ENCODE measurements around the gene NPLOC4.
"Not testable (repeated sequence)": the region's sequence is repeated elsewhere in the genome, so short reads cannot be mapped to it uniquely, and the experiment has no call there.

Gene NPLOC4

DNA sequence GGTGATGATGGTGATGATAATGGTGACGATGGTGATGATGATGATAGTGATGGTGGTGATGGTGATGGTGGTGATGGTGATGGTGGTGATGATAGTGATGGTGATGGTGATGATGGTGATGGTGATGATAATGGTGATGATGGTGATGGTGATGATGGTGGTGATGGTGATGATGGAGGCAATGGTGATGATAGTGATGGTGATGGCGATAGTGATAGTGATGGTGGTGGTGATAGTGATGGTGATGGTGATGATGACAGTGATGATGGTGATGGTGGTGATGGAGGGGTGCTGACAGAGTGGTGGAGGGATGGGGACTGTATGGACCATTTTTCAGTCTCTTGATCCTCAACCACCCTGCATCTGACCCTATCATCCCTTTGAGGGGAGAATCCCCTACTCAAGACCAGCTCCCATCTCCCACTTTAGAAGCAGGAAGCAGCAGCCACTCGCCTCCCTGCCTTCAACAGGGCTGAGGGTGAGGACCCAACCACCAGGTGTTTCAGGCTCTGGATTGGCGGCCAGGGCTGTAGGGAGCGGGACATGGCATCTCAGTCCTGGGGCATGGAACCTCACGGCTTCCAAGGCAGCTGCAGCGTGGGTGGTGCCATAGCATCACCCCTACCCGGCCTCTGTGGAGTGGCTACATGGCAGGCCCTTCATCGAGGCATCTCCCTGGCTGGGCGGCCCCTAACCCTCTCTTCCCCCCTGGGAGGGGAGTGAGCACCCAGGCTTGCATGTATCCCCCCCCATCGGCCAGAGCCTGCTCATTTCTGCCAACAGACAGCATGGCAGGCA, 104.2 kb downstream of the NPLOC4 start:
- ATAC-seq (replicated peaks; ENCODE audit: extremely low read depth, poor library complexity, severe bottlenecking) (no peak), DNase-seq (ENCODE audit: low spot score in 2 of 2) (no peak)
- Mint-ChIP-seq H3K27me3 (no peaks in the 10 kb centered on the region), H3K36me3 (ENCODE audit: insufficient read depth) (no peaks in the 10 kb centered on the region), H3K9me3 (no peaks in the 10 kb centered on the region), H3K27ac (ENCODE audit: low read depth) (no peak overlapping the region), H3K4me1 (peaks cover under 1% of the 10 kb centered on the region), H3K4me3 (no peak overlapping the region)

DNA sequence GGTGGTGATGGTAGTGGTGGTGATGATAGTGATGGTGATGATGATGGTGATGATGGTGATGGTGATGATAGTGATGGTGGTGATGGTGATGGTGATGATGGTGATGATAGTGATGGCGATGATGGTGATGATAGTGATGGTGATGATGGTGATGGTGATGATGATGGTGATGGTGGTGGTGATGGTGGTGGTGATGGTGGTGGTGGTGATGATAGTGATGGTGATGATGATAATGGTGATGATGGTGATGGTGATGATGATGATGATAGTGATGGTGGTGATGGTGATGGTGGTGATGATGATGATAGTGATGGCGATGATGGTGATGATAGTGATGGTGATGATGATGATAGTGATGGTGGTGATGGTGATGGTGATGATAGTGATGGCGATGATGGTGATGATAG, 104.9 kb downstream of the NPLOC4 start:
- DNase-seq (ENCODE audit: low spot score in 2 of 2); ATAC-seq (replicated peaks; ENCODE audit: extremely low read depth, poor library complexity, severe bottlenecking); H3K36me3 Mint-ChIP-seq (ENCODE audit: insufficient read depth); H3K27me3 Mint-ChIP-seq; H3K9me3 Mint-ChIP-seq; H3K4me3 Mint-ChIP-seq; H3K27ac Mint-ChIP-seq (ENCODE audit: low read depth); H3K4me1 Mint-ChIP-seq: not testable (repeated sequence)

DNA sequence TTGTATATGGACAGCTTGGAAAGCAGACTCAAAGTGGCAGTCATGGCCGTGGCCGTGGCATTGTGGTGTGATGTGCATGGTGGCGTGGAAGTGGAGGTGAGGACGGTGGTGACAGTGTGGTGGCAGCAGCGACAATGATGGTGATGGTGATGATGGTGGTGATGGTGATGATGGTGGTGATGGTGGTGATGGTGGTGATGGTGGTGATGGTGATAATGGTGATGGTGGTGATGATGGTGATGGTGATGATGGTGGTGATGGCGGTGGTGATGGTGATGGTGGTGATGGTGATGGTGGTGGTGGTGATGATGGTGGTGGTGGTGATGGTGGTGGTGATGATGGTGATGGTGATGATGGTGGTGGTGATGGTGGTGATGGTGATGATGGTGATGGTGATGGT, 105.9 kb downstream of the NPLOC4 start:
- not testable (repeated sequence) for H3K4me1 Mint-ChIP-seq; H3K9me3 Mint-ChIP-seq; H3K27ac Mint-ChIP-seq (ENCODE audit: low read depth); ATAC-seq (replicated peaks; ENCODE audit: extremely low read depth, poor library complexity, severe bottlenecking); DNase-seq (ENCODE audit: low spot score in 2 of 2); H3K27me3 Mint-ChIP-seq; H3K4me3 Mint-ChIP-seq; H3K36me3 Mint-ChIP-seq (ENCODE audit: insufficient read depth)

- DNase-seq (ENCODE audit: low spot score in 2 of 2): no peak
- ATAC-seq (replicated peaks; ENCODE audit: extremely low read depth, poor library complexity, severe bottlenecking): no peak
- H3K27me3 Mint-ChIP-seq: no peaks in the 10 kb centered on the region
- H3K9me3 Mint-ChIP-seq: no peaks in the 10 kb centered on the region
- H3K4me1 Mint-ChIP-seq: no peaks in the 10 kb centered on the region
- peaks cover 4% of the 10 kb centered on the region for H3K36me3 Mint-ChIP-seq (ENCODE audit: insufficient read depth)
- H3K27ac Mint-ChIP-seq (ENCODE audit: low read depth): no peak overlapping the region
- H3K4me3 Mint-ChIP-seq: no peak overlapping the region
Measured at GRCh38 chr17:81529437-81529803, 107.5 kb downstream of the NPLOC4 start.

GRCh38 chr17:81528651-81529436, 108.1 kb downstream of the NPLOC4 start:
- H3K27me3 Mint-ChIP-seq: no peaks in the 10 kb centered on the region
- no peaks in the 10 kb centered on the region for H3K9me3 Mint-ChIP-seq
- H3K4me1 Mint-ChIP-seq: no peaks in the 10 kb centered on the region
- DNase-seq (ENCODE audit: low spot score in 2 of 2): no peak
- ATAC-seq (replicated peaks; ENCODE audit: extremely low read depth, poor library complexity, severe bottlenecking): no peak
- H3K4me3 Mint-ChIP-seq: no peak overlapping the region
- no peak overlapping the region for H3K27ac Mint-ChIP-seq (ENCODE audit: low read depth)
- peaks cover 4% of the 10 kb centered on the region for H3K36me3 Mint-ChIP-seq (ENCODE audit: insufficient read depth)

DNA sequence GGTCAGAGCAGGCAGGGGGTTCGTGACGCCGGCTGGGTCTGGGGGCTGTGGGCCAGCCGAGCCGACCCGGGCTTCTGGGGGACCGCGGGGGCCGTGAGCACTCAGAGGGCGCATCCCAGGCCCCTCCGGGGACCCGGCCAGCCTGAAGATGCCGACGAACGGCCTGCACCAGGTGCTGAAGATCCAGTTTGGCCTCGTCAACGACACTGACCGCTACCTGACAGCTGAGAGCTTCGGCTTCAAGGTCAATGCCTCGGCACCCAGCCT, 108.6 kb downstream of the NPLOC4 start:
- Mint-ChIP-seq H3K27ac (ENCODE audit: low read depth) (no peak overlapping the region), H3K4me3 (no peak overlapping the region), H3K4me1 (no peaks in the 10 kb centered on the region), H3K9me3 (no peaks in the 10 kb centered on the region), H3K36me3 (ENCODE audit: insufficient read depth) (peaks cover 4% of the 10 kb centered on the region), H3K27me3 (peaks cover under 1% of the 10 kb centered on the region)
- DNase-seq (ENCODE audit: low spot score in 2 of 2): no peak
- ATAC-seq (replicated peaks; ENCODE audit: extremely low read depth, poor library complexity, severe bottlenecking): no peak

- DNase-seq (ENCODE audit: low spot score in 2 of 2): no peak
- peaks cover 6% of the 10 kb centered on the region for H3K27me3 Mint-ChIP-seq
- no peak for ATAC-seq (replicated peaks; ENCODE audit: extremely low read depth, poor library complexity, severe bottlenecking)
- no peak within 1 kb of the TSS for H3K4me3 Mint-ChIP-seq
- H3K36me3 Mint-ChIP-seq (ENCODE audit: insufficient read depth): peaks cover 4% of the 10 kb centered on the region
- H3K4me1 Mint-ChIP-seq: no peaks in the 10 kb centered on the region
- no peaks in the 10 kb centered on the region for H3K9me3 Mint-ChIP-seq
- H3K27ac Mint-ChIP-seq (ENCODE audit: low read depth): no peak within 1 kb of the TSS
Measured at GRCh38 chr17:81527591-81528383, 109.1 kb downstream of the NPLOC4 start, which contains the start of gene FSCN2. FSCN2 (plus strand) TSS chr17:81528377; CDS start chr17:81528532, 155 bp downstream.

- DNase-seq (ENCODE audit: low spot score in 2 of 2) (no peak), ATAC-seq (replicated peaks; ENCODE audit: extremely low read depth, poor library complexity, severe bottlenecking) (no peak)
- Mint-ChIP-seq H3K9me3 (no peaks in the 10 kb centered on the region), H3K4me1 (no peaks in the 10 kb centered on the region), H3K27ac (ENCODE audit: low read depth) (no peak overlapping the region), H3K4me3 (no peak overlapping the region), H3K27me3 (peaks cover 11% of the 10 kb centered on the region), H3K36me3 (ENCODE audit: insufficient read depth) (peaks cover 6% of the 10 kb centered on the region)
Measured at GRCh38 chr17:81526662-81527571, 110.0 kb downstream of the NPLOC4 start.

DNA sequence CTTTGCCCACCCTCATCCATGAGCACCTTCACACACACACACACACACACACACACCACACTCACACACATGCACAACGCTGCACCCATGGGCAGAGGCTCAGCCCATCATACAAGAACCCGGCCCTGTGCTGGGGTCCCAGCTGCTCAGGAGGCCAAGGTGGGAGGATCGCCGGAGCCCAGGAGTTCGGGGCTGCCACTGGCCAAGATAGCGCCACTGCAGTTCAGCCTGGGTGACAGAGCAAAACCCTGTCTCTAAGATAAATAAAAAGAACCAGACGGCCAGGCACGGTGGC, 112.1 kb downstream of the NPLOC4 start:
- Mint-ChIP-seq H3K36me3 (ENCODE audit: insufficient read depth) (peaks cover 6% of the 10 kb centered on the region), H3K27me3 (peaks cover 11% of the 10 kb centered on the region), H3K4me1 (no peaks in the 10 kb centered on the region), H3K27ac (ENCODE audit: low read depth) (no peak overlapping the region), H3K4me3 (no peak overlapping the region), H3K9me3 (no peaks in the 10 kb centered on the region)
- DNase-seq (ENCODE audit: low spot score in 2 of 2) (no peak), ATAC-seq (replicated peaks; ENCODE audit: extremely low read depth, poor library complexity, severe bottlenecking) (no peak)

DNA sequence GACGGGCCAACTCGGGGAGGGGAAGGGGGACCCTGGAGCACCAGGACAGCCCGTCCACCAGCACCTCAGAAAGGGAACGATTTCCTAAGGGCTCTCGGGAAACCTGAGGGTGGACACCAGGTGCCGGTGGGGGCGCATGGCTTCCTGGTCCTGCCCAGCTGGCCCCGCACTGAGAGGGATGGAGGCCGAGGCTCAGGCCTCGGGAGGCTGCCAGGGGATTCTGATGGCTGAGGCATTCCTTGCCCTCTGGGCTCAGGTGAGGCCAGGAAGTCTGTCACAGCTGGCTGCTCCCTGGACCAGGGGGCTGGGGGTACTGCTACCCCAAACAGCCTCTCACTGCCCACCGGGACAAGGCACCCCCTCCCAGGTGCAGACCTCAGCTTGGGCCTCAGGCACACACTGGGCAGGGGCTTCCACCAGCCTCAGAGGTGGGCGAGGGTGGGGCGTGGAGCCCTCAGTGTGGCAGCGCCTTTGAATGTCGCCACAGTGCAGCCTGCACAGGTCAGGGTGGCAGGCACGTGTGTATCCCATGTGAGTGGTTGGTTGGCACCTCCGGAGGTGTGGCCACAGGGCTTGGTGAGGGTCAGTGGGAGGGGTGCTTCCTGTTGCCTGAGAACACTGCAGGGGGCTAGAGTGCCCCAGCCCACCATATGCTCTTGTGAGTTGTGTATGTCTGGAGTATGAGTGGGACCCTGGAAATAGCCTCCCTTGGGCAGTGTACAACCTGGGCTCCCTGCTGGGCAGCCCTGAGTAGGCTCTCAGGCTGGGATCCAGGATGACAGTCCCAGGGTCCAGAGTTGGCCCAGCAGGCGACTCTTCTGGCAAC, 112.7 kb downstream of the NPLOC4 start:
- no peak overlapping the region for H3K4me3 Mint-ChIP-seq
- no peaks in the 10 kb centered on the region for H3K4me1 Mint-ChIP-seq
- H3K9me3 Mint-ChIP-seq: no peaks in the 10 kb centered on the region
- peaks cover 11% of the 10 kb centered on the region for H3K27me3 Mint-ChIP-seq
- no peak overlapping the region for H3K27ac Mint-ChIP-seq (ENCODE audit: low read depth)
- H3K36me3 Mint-ChIP-seq (ENCODE audit: insufficient read depth): peaks cover 6% of the 10 kb centered on the region
- no peak for DNase-seq (ENCODE audit: low spot score in 2 of 2)
- ATAC-seq (replicated peaks; ENCODE audit: extremely low read depth, poor library complexity, severe bottlenecking): no peak

DNA sequence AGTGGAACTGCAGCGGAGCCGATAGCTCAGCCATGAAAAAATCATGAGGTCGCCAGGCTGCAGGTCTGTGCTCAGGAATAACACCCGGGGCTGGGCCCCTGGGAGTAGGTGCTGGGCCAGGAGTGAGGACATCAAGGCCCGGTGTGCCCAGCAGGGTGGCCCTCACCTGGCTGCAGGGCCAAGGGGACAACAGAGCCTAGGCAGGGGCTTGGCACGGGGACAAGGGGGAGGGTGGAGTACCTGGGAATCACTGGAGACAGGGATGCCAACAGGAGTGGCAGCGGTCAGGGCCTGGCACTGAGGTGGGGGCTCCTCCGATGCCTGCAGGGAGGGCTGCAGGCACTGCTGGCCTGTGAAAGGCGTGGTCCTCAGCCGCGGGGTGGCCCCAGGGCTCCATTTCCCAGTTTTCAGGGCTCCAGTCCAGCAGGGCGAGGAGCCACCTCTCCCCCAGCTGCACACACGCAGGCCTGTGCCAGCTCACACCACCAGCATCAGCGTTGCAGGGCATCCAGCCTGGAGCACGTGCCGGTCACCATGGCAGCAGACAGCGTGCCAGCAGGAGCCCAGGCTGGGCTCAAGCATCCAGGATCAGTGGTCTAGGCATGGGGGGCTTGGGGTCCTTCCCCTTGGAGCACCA, 113.4 kb downstream of the NPLOC4 start:
- peaks cover 11% of the 10 kb centered on the region for H3K27me3 Mint-ChIP-seq
- H3K4me3 Mint-ChIP-seq: no peak overlapping the region
- ATAC-seq (replicated peaks; ENCODE audit: extremely low read depth, poor library complexity, severe bottlenecking): no peak
- peaks cover 6% of the 10 kb centered on the region for H3K36me3 Mint-ChIP-seq (ENCODE audit: insufficient read depth)
- no peak overlapping the region for H3K27ac Mint-ChIP-seq (ENCODE audit: low read depth)
- no peaks in the 10 kb centered on the region for H3K4me1 Mint-ChIP-seq
- DNase-seq (ENCODE audit: low spot score in 2 of 2): no peak
- no peaks in the 10 kb centered on the region for H3K9me3 Mint-ChIP-seq

Measured in central memory CD8-positive, alpha-beta T cell (primary cell).